DMS 273 (cell line): ENCODE results near the gene BAG2.

ENCODE experiments used
- DNase-seq: peaks from one replicate; lab custom pipeline; 2025; ENCODE audit not compliant: unreplicated experiment; lab: John Stamatoyannopoulos, UW

The BAG2 gene

GRCh38 chr6:57221191-57221935, 49.2 kb downstream of the BAG2 start:
- DNase-seq = peak; percentile 86

GRCh38 chr6:57221936-57222742, 50.0 kb downstream of the BAG2 start, which contains the start of gene RAB23:
Gene RAB23 (minus strand): TSS chr6:57222307. CDS start chr6:57210380, 11,927 bp downstream.
- DNase-seq = peak; percentile 95

- no peak for DNase-seq
Measured at GRCh38 chr6:57222743-57223077, 50.6 kb downstream of the BAG2 start.

GRCh38 chr6:57224769-57225515, 52.8 kb downstream of the BAG2 start:
- no peak for DNase-seq

GRCh38 chr6:57226221-57226620, 54.1 kb downstream of the BAG2 start:
- DNase-seq = no peak
